GM12892 (cell line): Measurements from ENCODE around the gene BAX.

Experiments used
- POLR2A ChIP-seq: IDR thresholded peaks from 2 replicates; pipeline ENCODE4 v1.6.1; 2011; ENCODE audit warnings: low read depth, low read length, control low read depth
- POLR2AphosphoS5 ChIP-seq: IDR thresholded peaks from 2 replicates; pipeline ENCODE4 v1.6.1; 2011; ENCODE audit warnings: low read depth, low read length, control low read depth

GRCh38 chr19:48986211-48986610 is 31.5 kb downstream of the BAX start:
- TF ChIP-seq POLR2AphosphoS5 (no peak), POLR2A (no peak)
